ENCODE measurements around the gene TMEM151B. TPM values are rescaled to one million over a fixed set of nuclear protein-coding genes. Genes with fewer than 3 reads are reported as not detected.

TMEM151B gene
- total and polyA plus RNA-seq, 2 of the 13 experiments (the other 11 are each of a cell fraction or from before 2014, with no cell fraction given) = not detected

- peak; percentile 65 for TF ChIP-seq ZNF580 (CRISPR knock-in tag; IDR thresholded peaks at IDR 0.05; ENCODE audit: borderline replicate concordance, low read depth)
- TF ChIP-seq ZNF564 (CRISPR knock-in tag; IDR thresholded peaks at IDR 0.05) = 0 out of 2 replicates have a peak, but pooled peaks have one; percentile 1
- TF ChIP-seq NFE2 (CRISPR knock-in tag; IDR thresholded peaks at IDR 0.05) = no peak
- no peak for TF ChIP-seq RAD51 (IDR thresholded peaks at IDR 0.05; ENCODE audit: borderline replicate concordance)
- TF ChIP-seq ZNF557 (CRISPR knock-in tag; IDR thresholded peaks at IDR 0.05) = peak; percentile 98
- peak; percentile 20; the same call in 1 of the 2 replicates for TF ChIP-seq FOXK2 (IDR thresholded peaks at IDR 0.05)
- 0 out of 2 replicates have a peak, but pooled peaks have one; percentile 26 for TF ChIP-seq CEBPG (CRISPR knock-in tag; IDR thresholded peaks at IDR 0.05)
- TF ChIP-seq HNRNPH1 (optimal IDR thresholded peaks at IDR 0.05; ENCODE audit: low read depth, low read length) = no peak
- peak; percentile 75; the same call in 1 of the 2 replicates for TF ChIP-seq TOPORS (CRISPR knock-in tag; IDR thresholded peaks at IDR 0.05)
- 0 out of 2 replicates have a peak, but pooled peaks have one; percentile 68 for TF ChIP-seq MLLT10 (CRISPR knock-in tag; IDR thresholded peaks at IDR 0.05)
- TF ChIP-seq KDM4B (CRISPR knock-in tag; IDR thresholded peaks at IDR 0.05) = no peak
- no peak for TF ChIP-seq MEIS1 (CRISPR knock-in tag; IDR thresholded peaks at IDR 0.05; ENCODE audit: borderline replicate concordance)
- peak; percentile 86 for TF ChIP-seq ZFAT (CRISPR knock-in tag; conservative IDR thresholded peaks at IDR 0.05)
- 0 out of 2 replicates have a peak, but pooled peaks have one; percentile 46 for TF ChIP-seq ZNF512 (CRISPR knock-in tag; IDR thresholded peaks at IDR 0.05)
- TF ChIP-seq HIC2 (CRISPR knock-in tag; IDR thresholded peaks at IDR 0.05; ENCODE audit: low read depth) = no peak
- peak; percentile 87 for TF ChIP-seq ZNF275 (CRISPR knock-in tag; IDR thresholded peaks at IDR 0.05; ENCODE audit: borderline replicate concordance)
- TF ChIP-seq MLX (CRISPR knock-in tag; IDR thresholded peaks at IDR 0.05) = peak; percentile 18; the same call in 1 of the 2 replicates
- peak; percentile 82; the same call in 1 of the 2 replicates for TF ChIP-seq RFXAP (CRISPR knock-in tag; IDR thresholded peaks at IDR 0.05; ENCODE audit: borderline replicate concordance)
- no peak for TF ChIP-seq ZNF552 (CRISPR knock-in tag; IDR thresholded peaks at IDR 0.05; ENCODE audit: borderline replicate concordance)
- peak; percentile 19; the same call in 1 of the 2 replicates for TF ChIP-seq KDM2A (CRISPR knock-in tag; IDR thresholded peaks at IDR 0.05; ENCODE audit: borderline replicate concordance, low read depth)
- 0 out of 2 replicates have a peak, but pooled peaks have one; percentile 67 for TF ChIP-seq KLF11 (CRISPR knock-in tag; IDR thresholded peaks at IDR 0.05)
Measured at GRCh38 chr6:44246663-44247337, 23.4 kb upstream of the TMEM151B start, which contains the start of gene HSP90AB1 (continued).

All from HepG2 (cell line).